Camera-type eye (tissue), 1 donor: Measurements from ENCODE around the gene ID1. TPM values are rescaled to one million over a fixed set of nuclear protein-coding genes. Genes with fewer than 3 reads are reported as not detected.

ENCODE experiments used
- total RNA-seq: library from RNA; depleted of rRNA; stranded (reverse); fragments of >200 nt; gene quantifications from one replicate; pipeline ENCODE4 v1.2.3, GENCODE V29; 2014

Gene ID1
- 143 TPM for total RNA-seq

GRCh38 chr20:31605031-31605901, at the start of gene ID1:
ID1 (plus strand) TSS chr20:31605289; CDS start chr20:31605388, 99 bp downstream.

GRCh38 chr20:31637660-31638059, 32.6 kb downstream of the ID1 start, which contains the start of gene COX4I2:
COX4I2 (plus strand) TSS chr20:31637912; CDS start chr20:31639018, 1,106 bp downstream.

Other genes with a start within 250 kb of the ID1 start
- not detected for gene DEFB118, start 236.7 kb upstream of the ID1 start, total RNA-seq
- gene DEFB119, start 214.7 kb upstream of the ID1 start, total RNA-seq, result not detected
- gene DEFB121, start 199.1 kb upstream of the ID1 start, total RNA-seq, result not detected
- gene DEFB123, start 164.7 kb upstream of the ID1 start, total RNA-seq, result not detected
- not detected for gene DEFB124, start 130.2 kb upstream of the ID1 start, total RNA-seq
- 3.3 TPM for gene REM1, start 130.0 kb upstream of the ID1 start, total RNA-seq
- 64.3 TPM for gene HM13, start 90.8 kb upstream of the ID1 start, total RNA-seq
- gene COX4I2, start 32.6 kb downstream of the ID1 start, total RNA-seq, result 3.2 TPM
- 133 TPM for gene BCL2L1, start 117.6 kb downstream of the ID1 start, total RNA-seq
- 20.2 TPM for gene TPX2, start 134.0 kb downstream of the ID1 start, total RNA-seq
- 2.5 TPM for gene MYLK2, start 214.1 kb downstream of the ID1 start, total RNA-seq
- gene FOXS1, start 240.3 kb downstream of the ID1 start, total RNA-seq, result 2.3 TPM